ENCODE measurements around the gene B4GALNT4. TPM values are rescaled to one million over a fixed set of nuclear protein-coding genes. Genes with fewer than 3 reads are reported as not detected.

The B4GALNT4 gene
- total and polyA plus RNA-seq, 2 of the 8 experiments (the other 6 are each of a cell fraction or from before 2014, with no cell fraction given): 40.9 to 76.3 TPM

GRCh38 chr11:403021-403760 lies 33.9 kb downstream of the B4GALNT4 start:
- ChIA-PET POLR2A (ENCODE audit: partially characterized antibody) (interaction anchor here (0.9 to 5.9 kb wide), 9 partner anchors 10 to 118 kb away, joined by 3 to 41 read pairs (median 4); partner anchors contain the start of genes B4GALNT4, PKP3 and SIGIRR), CTCF (ENCODE audit: partially characterized antibody) (interaction anchor here (0.6 to 1.6 kb wide), 5 partner anchors 12 to 75 kb away, joined by 3 to 7 read pairs (median 4); partner anchors contain the start of genes PTDSS2 and SIGIRR)
- Histone ChIP-seq H3K23me2 (ENCODE audit: low read depth, low read length) (peaks cover 3% of the 10 kb centered on the region; the same call in 1 of the 2 replicates), H2BK20ac (ENCODE audit: low read length) (no peak overlapping the region), H2BK120ac (replicated peaks; ENCODE audit: low read depth, low read length) (no peak overlapping the region), H4K5ac (ENCODE audit: insufficient read length, low read depth, low read length) (no peak overlapping the region), H2AK5ac (ENCODE audit: low read depth, low read length) (no peak overlapping the region), H2BK5ac (ENCODE audit: low read depth, low read length) (no peak overlapping the region), H3K4me3 (ENCODE audit: extremely low read depth in 1 of 4, insufficient read depth in 2 of 4, low read depth in 3 of 4, low read length in 4 of 4) (no peak overlapping the region), H3K18ac (ENCODE audit: extremely low read depth, low read length) (no peak overlapping the region), H3K4ac (replicated peaks; ENCODE audit: insufficient read length, low read depth, low read length) (no peak overlapping the region), H4K20me1 (replicated peaks in 1 of 2; ENCODE audit: control insufficient read depth in 1 of 2, insufficient read depth in 2 of 2, low read length in 2 of 2) (peaks cover 2 to 11% of the 10 kb centered on the region in 2 experiments), H3K79me2 (ENCODE audit: control insufficient read depth in 1 of 2, insufficient read depth in 2 of 2, low read length in 2 of 2) (no peaks in the 10 kb centered on the region), H3K27me3 (replicated peaks in 1 of 4; ENCODE audit: control insufficient read depth in 3 of 4, extremely low read depth in 1 of 4, insufficient read depth in 3 of 4, low read length in 3 of 4) (peaks cover 0 to 5% (median 0%) of the 10 kb centered on the region in 4 experiments; a peak in 2 of 7 replicates), H3K23ac (ENCODE audit: insufficient read length) (no peak overlapping the region), H3K36me3 (ENCODE audit: control insufficient read depth in 2 of 4, insufficient read depth in 4 of 4, low read length in 3 of 4) (peaks cover 0 to 15% (median 0%) of the 10 kb centered on the region in 4 experiments; a peak in 2 of 8 replicates), H3K4me1 (replicated peaks in 1 of 4; ENCODE audit: control insufficient read depth in 3 of 4, insufficient read depth in 4 of 4, low read length in 3 of 4) (peaks cover 0 to 11% (median 6%) of the 10 kb centered on the region in 4 experiments; a peak in 4 of 7 replicates), H3K9ac (replicated peaks in 1 of 4; ENCODE audit: extremely low read depth in 1 of 4, low read depth in 3 of 4, low read length in 3 of 4) (no peak overlapping the region), H4K8ac (ENCODE audit: extremely low read depth, insufficient read depth, low read length) (no peak overlapping the region; the same call in 1 of the 2 replicates), H4K91ac (replicated peaks; ENCODE audit: insufficient read length, low read length) (no peak overlapping the region), H2BK15ac (ENCODE audit: low read length) (no peak overlapping the region), H3K79me1 (ENCODE audit: low read depth, low read length) (no peaks in the 10 kb centered on the region), H3K4me2 (ENCODE audit: insufficient read depth in 1 of 2, low read depth in 2 of 2, low read length in 2 of 2) (no peak overlapping the region), H2BK12ac (ENCODE audit: low read depth, low read length) (no peak overlapping the region), H3K56ac (replicated peaks; ENCODE audit: insufficient read length, low read depth, low read length) (no peak overlapping the region), H2AFZ (ENCODE audit: low read length) (no peak overlapping the region), H3K14ac (ENCODE audit: insufficient read length) (no peak overlapping the region), H3K9me3 (ENCODE audit: insufficient read depth in 2 of 2, low read depth in 1 of 2, low read length in 1 of 2) (peaks cover 0 to 9% of the 10 kb centered on the region in 2 experiments; a peak in 1 of 4 replicates), H3K27ac (ENCODE audit: low read depth, low read length) (no peak overlapping the region)
- TF ChIP-seq EZH2 (IDR thresholded peaks at IDR 0.05; ENCODE audit: low read depth, low read length, severe bottlenecking): no peak
- TF ChIP-seq JUN (IDR thresholded peaks at IDR 0.05; ENCODE audit: low read depth, low read length): no peak
- no peak for TF ChIP-seq ASH2L (IDR thresholded peaks at IDR 0.05; ENCODE audit: low read length)
- TF ChIP-seq FOSL1 (IDR thresholded peaks at IDR 0.05; ENCODE audit: insufficient read depth, low read depth, low read length): no peak
- no peak for TF ChIP-seq CEBPB (IDR thresholded peaks at IDR 0.05; ENCODE audit: low read depth, low read length)
- no peak for TF ChIP-seq PHF8 (conservative IDR thresholded peaks at IDR 0.05; ENCODE audit: low read depth, low read length)
- no peak for TF ChIP-seq RFX5 (IDR thresholded peaks at IDR 0.05; ENCODE audit: borderline replicate concordance, low read depth, low read length)
- no peak for TF ChIP-seq TCF12 (IDR thresholded peaks at IDR 0.05; ENCODE audit: low read depth, low read length)
- TF ChIP-seq TEAD4 (IDR thresholded peaks at IDR 0.05; ENCODE audit: low read depth, low read length): no peak
- 93% methylated on average over 9 of the region's 55 CpGs; no CpG with 5 or more reads in 1 of the 2 experiments for WGBS, 2 experiments (ENCODE audit: extremely low coverage in 1 of 2, insufficient coverage in 1 of 2, insufficient read length in 1 of 2, insufficient replicate concordance in 2 of 2, low coverage in 1 of 2, low lambda C conversion rate in 2 of 2, missing lambda C conversion rate in 1 of 2)
- FAIRE-seq (no peak), DNase-seq (ENCODE audit: low read depth in 1 of 2, low spot score in 2 of 2) (no peak)

All from H1 (cell line).